Cerebellar nuclear complex (tissue), 1 donor: ENCODE measurements around the gene ALAD.
"Not testable (repeated sequence)": the region's sequence is repeated elsewhere in the genome, so short reads cannot be mapped to it uniquely, and the experiment has no call there.

Experiments
- DNase-seq, 2 experiments: peaks; one replicate each; lab custom pipeline; 2025; lab: John Stamatoyannopoulos, UW

ALAD gene

GRCh38 chr9:113398796-113399195, 2.3 kb downstream of the ALAD start:
- no peak for DNase-seq

GRCh38 chr9:113397203-113397631, 3.9 kb downstream of the ALAD start:
- no peak for DNase-seq

DNA sequence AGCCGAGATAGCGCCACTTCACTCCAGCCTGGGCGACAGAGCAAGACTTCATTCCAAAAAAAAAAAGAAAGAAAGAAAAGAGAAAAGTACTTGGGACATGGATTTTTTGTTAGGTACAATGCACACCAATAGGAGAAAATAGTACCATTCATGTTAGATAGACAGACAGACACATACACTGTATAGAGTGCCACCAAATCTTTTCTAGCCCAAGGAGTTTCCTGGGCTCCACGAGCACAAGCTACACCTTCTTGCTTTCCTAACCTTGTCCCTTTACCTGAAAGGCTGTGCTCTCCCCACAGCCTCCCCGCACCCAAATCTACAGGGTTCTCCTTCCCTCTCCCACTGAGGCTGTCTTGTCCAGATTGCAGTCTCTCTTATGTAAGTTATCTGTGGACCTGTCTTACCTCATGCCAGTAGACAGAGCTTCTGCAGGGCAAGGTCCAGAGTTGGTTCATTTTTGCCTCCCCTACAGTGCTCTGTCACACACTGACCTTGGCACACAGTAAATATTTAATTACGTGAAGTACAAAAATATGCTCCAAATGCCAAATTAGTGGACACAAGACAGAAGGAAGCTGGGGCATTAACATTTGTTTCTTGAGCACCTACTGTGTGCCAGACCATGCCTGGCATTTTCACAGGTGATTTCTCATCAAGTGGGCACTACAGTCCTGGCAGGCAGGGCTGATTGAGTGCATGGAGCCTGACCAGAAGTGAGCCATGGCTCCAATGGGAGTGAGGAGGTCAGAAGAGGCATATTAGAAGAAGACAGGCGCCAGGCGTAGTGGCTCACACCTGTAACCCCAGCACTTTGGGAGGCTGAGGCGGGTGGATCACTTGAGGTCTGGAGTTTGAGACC, 5.9 kb downstream of the ALAD start:
- DNase-seq, result no peak

- no peak for DNase-seq
Observed at GRCh38 chr9:113393281-113393680, 7.8 kb downstream of the ALAD start.

DNA sequence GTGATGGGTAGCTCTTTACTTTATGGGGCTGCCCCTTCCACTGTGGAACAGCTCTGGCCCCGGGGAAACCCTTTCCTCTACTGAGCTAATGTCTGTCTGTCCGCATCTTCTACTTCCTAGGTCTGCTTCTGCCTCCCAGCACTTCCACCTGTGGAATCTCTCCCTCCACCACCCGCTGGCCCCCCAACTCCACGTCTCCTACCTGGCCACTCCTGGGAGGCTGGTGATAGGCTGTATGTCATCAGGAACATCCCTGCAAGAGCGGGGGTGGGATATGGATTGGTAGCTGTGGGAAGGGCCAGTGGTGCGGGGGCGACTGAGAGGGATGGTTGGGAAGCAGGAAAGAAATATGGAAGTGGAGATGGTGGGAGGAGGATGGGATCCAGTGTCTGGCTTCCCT, 9.2 kb downstream of the ALAD start:
- DNase-seq, result no peak

DNA sequence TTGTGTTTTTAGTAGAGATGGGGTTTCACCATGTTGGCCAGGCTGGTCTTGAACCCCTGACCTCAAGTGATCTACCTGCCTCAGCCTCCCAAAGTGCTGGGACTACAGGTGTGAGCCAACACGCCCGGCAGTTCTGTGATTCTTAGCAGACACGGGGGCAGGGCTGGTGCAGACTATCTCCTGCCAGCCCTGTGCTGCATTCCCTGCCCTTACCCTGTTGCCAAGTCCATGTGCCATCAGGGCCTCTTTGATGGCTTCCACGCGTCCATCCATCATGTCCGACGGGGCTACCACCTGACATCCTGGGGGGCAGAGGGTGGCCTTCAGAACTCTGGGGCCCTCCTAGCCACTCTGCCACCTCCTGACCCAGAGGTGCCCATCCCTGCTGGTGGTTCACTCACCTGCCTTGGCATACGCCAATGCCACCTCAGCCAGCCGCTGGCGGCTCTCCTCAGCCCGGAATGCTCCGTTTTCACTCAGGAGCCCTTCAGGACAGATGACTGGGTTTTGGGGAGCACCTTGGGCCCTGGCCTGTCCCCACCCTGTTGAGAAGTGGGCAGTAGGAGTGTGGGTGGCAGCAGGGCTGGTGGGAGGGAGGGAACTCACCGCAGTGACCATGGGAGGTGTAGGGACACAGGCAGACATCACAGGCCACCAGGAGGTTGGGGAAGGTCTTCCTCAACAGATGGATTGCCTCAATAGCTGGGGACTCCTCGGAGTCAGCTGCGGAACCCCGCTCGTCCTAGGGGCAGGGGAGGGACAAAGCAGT, 10.7 kb downstream of the ALAD start:
- no peak for DNase-seq

GRCh38 chr9:113389451-113389850, 11.6 kb downstream of the ALAD start:
- no peak for DNase-seq

- DNase-seq, result no peak
Observed at GRCh38 chr9:113388833-113389232, 12.3 kb downstream of the ALAD start.

- no peak for DNase-seq
Observed at GRCh38 chr9:113387560-113388230, 13.4 kb downstream of the ALAD start.

DNA sequence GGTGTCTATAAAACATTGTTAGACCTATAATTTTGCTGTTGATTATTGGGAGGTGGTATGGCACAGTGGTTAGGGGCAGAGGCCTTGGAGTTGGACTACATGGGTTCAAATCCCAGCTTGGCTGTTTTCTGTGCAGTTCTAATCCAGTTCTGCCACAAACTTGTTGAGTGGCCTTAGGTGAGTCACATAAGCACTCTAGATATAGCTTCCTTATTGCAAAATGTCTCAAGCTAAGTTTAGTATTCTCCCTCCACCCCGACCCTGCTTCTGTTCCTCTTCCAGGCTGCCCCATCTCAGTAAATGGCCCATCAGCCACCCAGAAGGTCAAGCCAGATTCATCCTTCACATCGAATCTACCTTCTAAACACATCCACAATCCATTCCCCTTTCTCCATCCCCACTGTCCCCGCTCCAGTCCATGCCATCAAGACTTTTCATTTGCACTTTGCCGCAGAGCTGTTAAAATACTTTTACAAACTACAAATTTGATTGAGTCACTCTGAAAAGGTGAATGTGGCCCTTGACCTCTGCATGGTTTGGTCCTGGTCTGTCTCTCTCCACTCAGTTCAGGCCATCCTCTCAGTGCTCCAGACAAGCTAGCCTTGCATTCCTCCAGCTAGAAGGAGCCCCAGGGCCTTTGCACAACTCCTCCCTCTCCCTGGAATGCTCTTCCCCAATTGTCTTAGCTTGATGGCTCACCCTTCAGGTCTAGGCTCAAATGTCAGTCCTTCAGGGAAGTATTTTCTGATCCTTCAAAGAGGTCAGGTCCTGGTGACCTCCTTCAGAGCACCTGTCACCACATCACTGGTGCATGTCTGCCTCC, 14.3 kb downstream of the ALAD start:
- no peak for DNase-seq

DNA sequence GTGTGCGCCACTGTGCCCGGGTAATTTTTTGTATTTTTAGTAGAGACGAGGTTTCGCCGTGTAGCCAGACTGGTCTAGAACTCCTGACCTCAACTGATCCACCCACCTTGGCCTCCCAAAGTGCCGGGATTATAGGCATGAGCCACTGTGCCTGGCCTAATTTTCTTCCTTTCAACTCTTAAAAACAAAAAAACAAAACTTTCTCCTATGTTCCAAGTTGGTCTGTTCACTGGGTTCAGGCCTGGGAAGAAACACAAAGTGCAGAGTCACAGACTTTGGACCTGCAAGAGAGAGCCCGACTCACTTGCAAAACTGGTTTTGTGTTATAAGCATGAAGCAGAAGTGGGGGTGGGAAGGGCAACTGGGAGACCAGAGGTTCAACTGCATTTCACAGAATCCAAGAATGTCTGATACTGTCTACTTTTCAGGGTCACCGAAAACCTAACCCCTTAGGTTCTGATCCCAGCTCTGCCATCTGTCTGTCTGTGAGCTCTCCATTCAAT, 19.1 kb downstream of the ALAD start:
- DNase-seq, result no peak

DNA sequence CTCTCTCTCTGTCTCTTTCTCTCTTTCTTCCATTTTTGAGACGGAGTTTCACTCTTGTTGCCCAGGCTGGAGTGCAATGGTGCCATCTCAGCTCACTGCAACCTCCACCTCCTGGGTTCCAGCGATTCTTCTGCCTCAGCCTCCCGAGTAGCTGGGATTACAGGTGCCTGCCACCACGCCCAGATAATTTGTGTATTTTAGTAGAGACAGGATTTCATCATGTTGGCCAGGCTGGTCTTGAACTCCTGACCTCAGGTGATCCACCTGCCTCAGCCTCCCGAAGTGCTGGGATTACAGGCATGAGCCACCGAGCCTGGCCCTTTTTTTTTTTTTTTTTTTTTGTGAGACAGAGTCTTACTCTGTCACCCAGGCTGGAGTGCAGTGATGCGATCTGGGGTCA, 19.6 kb downstream of the ALAD start:
- DNase-seq, result not testable (repeated sequence)

DNA sequence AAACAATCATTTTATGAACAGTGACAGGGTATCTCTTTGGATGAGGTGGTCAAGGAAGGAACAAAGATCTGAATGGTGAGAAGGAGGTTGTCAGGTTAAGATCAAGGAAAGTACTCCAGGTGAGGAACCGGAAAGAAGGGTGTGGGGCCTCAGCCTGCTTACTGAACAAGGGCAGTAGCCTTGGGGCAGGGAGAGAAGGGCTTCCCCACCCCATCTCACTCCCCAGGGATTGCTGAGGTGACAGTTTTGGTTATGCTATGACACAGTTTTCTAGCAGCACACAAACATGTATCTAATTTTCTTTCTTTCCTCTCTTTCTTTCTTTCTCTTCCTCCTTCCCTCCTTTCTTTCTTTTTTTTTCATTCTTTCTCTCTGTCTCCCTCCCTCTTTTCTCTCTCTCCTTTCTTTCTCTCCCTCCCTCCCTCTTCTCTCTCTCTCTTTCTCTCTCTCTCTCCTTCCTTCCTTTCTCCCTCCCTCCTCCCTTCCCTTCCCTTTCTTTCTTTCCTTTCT, 20.2 kb downstream of the ALAD start:
- DNase-seq, result no peak

GRCh38 chr9:113379829-113380210, 21.3 kb downstream of the ALAD start:
- not testable (repeated sequence) for DNase-seq

DNA sequence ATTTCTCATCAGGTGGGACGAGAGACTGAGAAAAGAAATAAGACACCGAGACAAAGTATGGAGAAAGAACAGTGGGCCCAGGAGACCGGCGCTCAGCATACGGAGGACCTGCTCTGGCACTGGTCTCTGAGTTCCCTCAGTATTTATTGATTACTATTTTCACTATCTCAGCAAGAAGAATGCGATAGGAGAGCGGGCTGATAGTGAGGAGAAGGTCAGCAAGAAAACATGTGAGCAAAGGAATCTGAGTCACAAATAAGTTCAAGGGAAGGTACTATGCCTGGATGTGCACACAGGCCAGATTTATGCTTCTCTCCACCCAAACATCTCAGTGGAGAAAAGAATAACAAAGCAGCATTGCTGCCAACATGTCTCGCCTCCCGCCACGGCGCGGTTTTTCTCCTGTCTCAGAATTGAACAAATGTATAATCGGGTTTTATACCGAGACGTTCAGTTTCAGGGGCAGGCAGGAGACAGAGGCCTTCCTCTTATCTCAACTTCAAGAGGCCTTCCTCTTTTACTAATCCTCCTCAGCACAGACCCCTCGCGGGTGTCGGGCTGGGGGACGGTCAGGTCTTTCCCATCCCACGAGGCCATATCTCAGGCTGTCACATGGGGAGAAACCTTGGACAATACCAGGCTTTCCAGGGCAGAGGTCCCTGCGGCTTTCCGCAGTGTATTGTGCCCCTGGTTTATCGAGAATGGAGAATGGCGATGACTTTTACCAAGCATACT, 21.8 kb downstream of the ALAD start:
- DNase-seq, result not testable (repeated sequence)

- peak in 1 of 2 experiments; percentile 41 for DNase-seq
Observed at GRCh38 chr9:113376634-113377567, 24.2 kb downstream of the ALAD start, which contains the start of gene HDHD3. HDHD3 (minus strand) TSS chr9:113376986; CDS start chr9:113374354, 2,632 bp downstream.

DNA sequence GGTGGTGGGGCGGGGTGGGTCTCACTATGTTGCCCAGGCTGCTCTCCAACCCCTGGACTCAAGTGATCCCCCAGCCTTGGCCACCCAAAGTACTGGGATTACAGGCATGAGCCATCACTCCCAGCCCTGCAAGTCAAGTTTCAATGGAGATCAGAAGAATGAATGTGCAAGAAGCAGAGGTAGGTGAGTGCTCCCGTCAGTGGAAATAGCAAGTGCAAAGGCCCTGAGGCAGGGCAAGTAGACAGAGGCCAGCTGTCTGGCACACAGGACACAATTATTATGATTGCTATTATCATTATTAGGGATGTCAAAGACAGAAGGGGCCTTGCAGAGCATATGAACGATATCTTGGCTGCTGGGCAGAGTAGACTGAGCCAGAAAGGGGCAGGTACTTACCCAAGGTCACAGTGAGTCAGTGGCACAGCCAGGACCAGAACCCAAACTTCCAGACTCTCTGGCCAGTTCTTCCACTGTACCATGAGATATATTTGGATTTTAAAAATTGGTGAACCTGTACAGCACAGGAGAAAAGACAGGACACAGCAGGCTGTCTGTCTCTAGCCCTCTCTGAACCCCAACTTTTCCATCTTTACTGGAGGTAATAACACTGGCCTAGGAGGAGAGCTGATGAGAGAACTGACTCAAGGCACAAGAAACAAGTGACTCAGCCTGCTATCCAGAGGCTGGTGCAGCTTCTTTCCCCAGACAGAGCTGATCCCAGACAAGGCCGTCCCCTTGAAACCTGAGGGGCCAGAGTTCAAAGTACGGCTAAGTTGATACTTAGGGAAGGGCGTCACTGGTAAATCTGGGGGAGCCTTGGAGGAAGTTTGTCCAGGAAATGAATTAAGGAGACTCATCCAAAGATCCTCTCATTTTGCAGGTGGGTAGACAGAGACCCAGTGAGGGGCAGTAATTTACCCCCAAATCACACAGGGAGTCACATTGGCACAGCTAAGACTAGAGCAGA, 25.7 kb downstream of the ALAD start:
- no peak for DNase-seq
